ACC112 (cell line): Measurements from ENCODE around the gene AK9.

Experiments used
- H2AFZ ChIP-seq: fragments of 200-600 bp; sonication (generic); one replicate; pipeline ENCODE4 v1.6.0; 2017; ENCODE audit warnings: antibody characterized with exemption, low read length; ENCODE audit not compliant: unreplicated experiment
- H3K27ac ChIP-seq: fragments of 200-600 bp; sonication (generic); 2 replicates; pipeline ENCODE4 v1.5.1; 2014; ENCODE audit warnings: low read depth, mild to moderate bottlenecking, antibody characterized with exemption, low read length, moderate library complexity
- H3K27me3 ChIP-seq: fragments of 200-600 bp; sonication (generic); 2 replicates; pipeline ENCODE4 v1.6.1; 2014; ENCODE audit warnings: mild to moderate bottlenecking, antibody characterized with exemption, low read length, moderate library complexity, mixed read lengths; ENCODE audit not compliant: insufficient read depth
- H3K36me3 ChIP-seq: fragments of 200-600 bp; sonication (generic); 2 replicates; pipeline ENCODE4 v1.6.1; 2016; ENCODE audit warnings: mild to moderate bottlenecking, antibody characterized with exemption, low read length, moderate library complexity, mixed read lengths; ENCODE audit not compliant: insufficient read depth
- H3K4me1 ChIP-seq: fragments of 200-600 bp; sonication (generic); one replicate; pipeline ENCODE4 v1.6.1; 2016; ENCODE audit warnings: low read length, mixed read lengths; ENCODE audit not compliant: insufficient read depth, unreplicated experiment, control insufficient read depth
- H3K4me3 ChIP-seq: fragments of 200-600 bp; sonication (generic); 2 replicates; pipeline ENCODE4 v1.5.1; 2014; ENCODE audit warnings: mild to moderate bottlenecking, low read depth, low read length
- H3K79me2 ChIP-seq: fragments of 200-600 bp; sonication (generic); one replicate; pipeline ENCODE4 v1.6.0; 2016; ENCODE audit warnings: low read length; ENCODE audit not compliant: control insufficient read depth, unreplicated experiment, insufficient read depth

Gene AK9

GRCh38 chr6:109484122-109484521 lies 206.9 kb downstream of the AK9 start:
- Histone ChIP-seq H3K4me3 (peak overlapping the region; percentile 75), H3K79me2 (peaks cover 29% of the 10 kb centered on the region), H3K27ac (no peak overlapping the region), H3K27me3 (no peaks in the 10 kb centered on the region), H3K36me3 (peaks cover 15% of the 10 kb centered on the region), H3K4me1 (peaks cover 24% of the 10 kb centered on the region), H2AFZ (peak overlapping the region; percentile 65)

- Histone ChIP-seq H3K4me1 (peaks cover 28% of the 10 kb centered on the region), H2AFZ (peak overlapping the region; percentile 65), H3K36me3 (peaks cover 15% of the 10 kb centered on the region), H3K79me2 (peaks cover 33% of the 10 kb centered on the region), H3K27ac (no peak overlapping the region), H3K4me3 (peak overlapping the region; percentile 75), H3K27me3 (no peaks in the 10 kb centered on the region)
These were observed 207.3 kb downstream of the AK9 start for GRCh38 chr6:109483735-109484057.

- H3K4me1 ChIP-seq, result peaks cover 34% of the 10 kb centered on the region
- peaks cover 15% of the 10 kb centered on the region for H3K36me3 ChIP-seq
- H3K27me3 ChIP-seq, result no peaks in the 10 kb centered on the region
- no peak within 1 kb of the TSS for H3K27ac ChIP-seq
- peak within 1 kb of the TSS; percentile 100 for H3K4me3 ChIP-seq
- peak within 1 kb of the TSS; percentile 97 for H2AFZ ChIP-seq
- H3K79me2 ChIP-seq, result peaks cover 39% of the 10 kb centered on the region
These were observed 207.9 kb downstream of the AK9 start, which contains the start of gene ZBTB24 for GRCh38 chr6:109482905-109483734. ZBTB24 (minus strand) TSS chr6:109483219; CDS start chr6:109482026, 1,193 bp downstream.

- Histone ChIP-seq H3K4me1 (peaks cover 34% of the 10 kb centered on the region), H3K27me3 (no peaks in the 10 kb centered on the region), H3K4me3 (peak overlapping the region; percentile 100; the same call in 1 of the 2 replicates), H3K79me2 (peaks cover 46% of the 10 kb centered on the region), H2AFZ (no peak overlapping the region), H3K27ac (no peak overlapping the region), H3K36me3 (peaks cover 20% of the 10 kb centered on the region)
These were observed 210.0 kb downstream of the AK9 start for GRCh38 chr6:109480993-109481480.

- Histone ChIP-seq H3K4me3 (peak overlapping the region; percentile 25), H3K79me2 (peaks cover 46% of the 10 kb centered on the region), H2AFZ (no peak overlapping the region), H3K4me1 (peaks cover 34% of the 10 kb centered on the region), H3K27ac (no peak overlapping the region), H3K36me3 (peaks cover 20% of the 10 kb centered on the region), H3K27me3 (no peaks in the 10 kb centered on the region)
These were observed 212.0 kb downstream of the AK9 start for GRCh38 chr6:109478841-109479624.

GRCh38 chr6:109478222-109478805 lies 212.7 kb downstream of the AK9 start:
- peak overlapping the region; percentile 25 for H3K4me3 ChIP-seq
- H3K27ac ChIP-seq, result no peak overlapping the region
- no peak overlapping the region for H2AFZ ChIP-seq
- no peaks in the 10 kb centered on the region for H3K27me3 ChIP-seq
- H3K79me2 ChIP-seq, result peaks cover 46% of the 10 kb centered on the region
- peaks cover 20% of the 10 kb centered on the region for H3K36me3 ChIP-seq
- peaks cover 34% of the 10 kb centered on the region for H3K4me1 ChIP-seq

GRCh38 chr6:109477725-109478124 lies 213.3 kb downstream of the AK9 start:
- Histone ChIP-seq H3K36me3 (peaks cover 20% of the 10 kb centered on the region), H3K27me3 (no peaks in the 10 kb centered on the region), H3K27ac (no peak overlapping the region), H3K4me3 (no peak overlapping the region), H3K79me2 (peaks cover 46% of the 10 kb centered on the region), H2AFZ (no peak overlapping the region), H3K4me1 (peaks cover 34% of the 10 kb centered on the region)

GRCh38 chr6:109477184-109477583 lies 213.8 kb downstream of the AK9 start:
- peaks cover 23% of the 10 kb centered on the region for H3K36me3 ChIP-seq
- H3K27ac ChIP-seq, result no peak overlapping the region
- H3K4me1 ChIP-seq, result peaks cover 33% of the 10 kb centered on the region
- H2AFZ ChIP-seq, result no peak overlapping the region
- H3K27me3 ChIP-seq, result no peaks in the 10 kb centered on the region
- peaks cover 43% of the 10 kb centered on the region for H3K79me2 ChIP-seq
- no peak overlapping the region for H3K4me3 ChIP-seq

- Histone ChIP-seq H3K4me3 (no peak overlapping the region), H2AFZ (no peak overlapping the region), H3K27me3 (no peaks in the 10 kb centered on the region), H3K4me1 (peaks cover 18% of the 10 kb centered on the region), H3K79me2 (peaks cover 28% of the 10 kb centered on the region), H3K36me3 (peaks cover 11% of the 10 kb centered on the region; the same call in 1 of the 2 replicates), H3K27ac (no peak overlapping the region)
These were observed 215.4 kb downstream of the AK9 start for GRCh38 chr6:109475625-109476024.

GRCh38 chr6:109474995-109475394 lies 216.0 kb downstream of the AK9 start:
- no peak overlapping the region for H2AFZ ChIP-seq
- no peak overlapping the region for H3K4me3 ChIP-seq
- H3K27ac ChIP-seq, result no peak overlapping the region
- H3K36me3 ChIP-seq, result peaks cover 7% of the 10 kb centered on the region; the same call in 1 of the 2 replicates
- H3K79me2 ChIP-seq, result peaks cover 23% of the 10 kb centered on the region
- H3K4me1 ChIP-seq, result peaks cover 14% of the 10 kb centered on the region
- H3K27me3 ChIP-seq, result no peaks in the 10 kb centered on the region
